Activated CD4-positive, alpha-beta T cell treated with anti-CD3 and anti-CD28 coated beads for 36 hours (primary cell): ENCODE data around the gene PHF11. TPM values are rescaled to one million over a fixed set of nuclear protein-coding genes. Genes with fewer than 3 reads are reported as not detected.
"Not testable (repeated sequence)": the region's sequence is repeated elsewhere in the genome, so short reads cannot be mapped to it uniquely, and the experiment has no call there.

ENCODE experiments used
- ATAC-seq: fragments of 200-7000 bp; cut with Tn5 transposase; one replicate; pipeline ENCODE4 v1.10.0; 2021; ENCODE audit warnings: mild to moderate bottlenecking, moderate library complexity
- CTCF ChIA-PET: fragments of 350-600 bp; sonication (Branson Sonifier 250); formaldehyde crosslinking; loops from one replicate; lab custom pipeline; 2021; ENCODE audit warnings: antibody characterized with exemption; lab: Charles Lee
- POLR2A ChIA-PET: fragments of 350-600 bp; sonication (Branson Sonifier 250); formaldehyde crosslinking; loops from one replicate; lab custom pipeline; 2021; ENCODE audit warnings: antibody characterized with exemption, inconsistent platforms; lab: Charles Lee
- DNase-seq: peaks from one replicate; pipeline ENCODE4 v3.0.0-alpha.2; 2020
- H3K27ac Mint-ChIP-seq: one replicate; pipeline ENCODE4 v1.8.0; 2021; ENCODE audit warnings: mixed read lengths
- H3K27me3 Mint-ChIP-seq: one replicate; pipeline ENCODE4 v1.8.0; 2021; ENCODE audit warnings: mixed read lengths
- H3K36me3 Mint-ChIP-seq: one replicate; pipeline ENCODE4 v1.8.0; 2021; ENCODE audit warnings: low read depth, mixed read lengths
- H3K4me1 Mint-ChIP-seq: one replicate; pipeline ENCODE4 v1.8.0; 2021; ENCODE audit warnings: mixed read lengths
- H3K4me3 Mint-ChIP-seq: one replicate; pipeline ENCODE4 v1.8.0; 2021; ENCODE audit warnings: mild to moderate bottlenecking, moderate library complexity, mixed read lengths
- H3K9me3 Mint-ChIP-seq: one replicate; pipeline ENCODE4 v1.8.0; 2021; ENCODE audit warnings: low read depth, mixed read lengths
- intact Hi-C, 2 experiments: fragments of 100-400 bp; cut with DNase I in 1 of 2; cut with micrococcal nuclease in 1 of 2; formaldehyde crosslinking; loops; one replicate each; pipeline versions ENCODE4 v1.14.2 to v1.15.1; 2022 to 2024; cut with DNase I, micrococcal nuclease
- total RNA-seq, 2 experiments: library from RNA; stranded (reverse); gene quantifications; one replicate each; pipeline ENCODE4 v1.2.3, GENCODE V29; 2021

The PHF11 gene
- total RNA-seq, 2 experiments from 2014 or later = 84.0 to 106 TPM

- ChIA-PET CTCF (interaction anchor here (0.7 kb wide), 1 partner anchor 662 kb away, joined by 3 read pairs; no protein-coding TSS in a partner anchor), POLR2A (no interaction called here)
- intact Hi-C loops = no loop called here
- Mint-ChIP-seq H3K4me1 (peaks cover 17% of the 10 kb centered on the region), H3K9me3 (no peaks in the 10 kb centered on the region), H3K27me3 (no peaks in the 10 kb centered on the region), H3K27ac (no peak overlapping the region), H3K36me3 (peaks cover 32% of the 10 kb centered on the region), H3K4me3 (no peak overlapping the region)
- DNase-seq (no peak), ATAC-seq (no peak)
Observed at GRCh38 chr13:49457221-49457620, 38.5 kb upstream of the PHF11 start.

DNA sequence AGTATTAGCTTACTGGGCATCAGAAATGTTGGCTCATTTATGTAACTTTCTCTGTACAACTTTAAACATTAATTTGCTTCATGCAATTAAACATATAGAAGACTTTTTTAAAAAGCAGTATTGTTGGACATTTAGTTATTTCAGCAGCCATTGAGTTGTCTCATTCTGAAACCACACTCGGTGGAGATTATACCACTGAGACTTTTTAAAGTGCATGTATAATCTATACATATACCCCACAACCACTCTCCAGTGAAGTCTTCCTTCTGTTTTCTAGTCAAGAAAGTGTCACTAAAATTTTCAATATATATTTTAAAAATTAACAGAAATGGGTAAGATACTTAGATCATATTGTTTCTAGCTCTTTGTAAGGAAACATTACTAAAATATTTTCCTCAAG, 36.2 kb upstream of the PHF11 start:
- Mint-ChIP-seq H3K36me3 (peaks cover 44% of the 10 kb centered on the region), H3K4me1 (peaks cover 10% of the 10 kb centered on the region), H3K9me3 (peaks cover 4% of the 10 kb centered on the region), H3K4me3 (no peak overlapping the region), H3K27me3 (no peaks in the 10 kb centered on the region), H3K27ac (no peak overlapping the region)
- ATAC-seq = no peak
- ChIA-PET POLR2A (no interaction called here), CTCF (interaction anchor here (1.1 to 1.2 kb wide), 3 partner anchors 12 to 147 kb away, joined by 3 to 7 read pairs (median 3); no protein-coding TSS in a partner anchor)
- intact Hi-C loops = no loop called here
- DNase-seq = no peak

DNA sequence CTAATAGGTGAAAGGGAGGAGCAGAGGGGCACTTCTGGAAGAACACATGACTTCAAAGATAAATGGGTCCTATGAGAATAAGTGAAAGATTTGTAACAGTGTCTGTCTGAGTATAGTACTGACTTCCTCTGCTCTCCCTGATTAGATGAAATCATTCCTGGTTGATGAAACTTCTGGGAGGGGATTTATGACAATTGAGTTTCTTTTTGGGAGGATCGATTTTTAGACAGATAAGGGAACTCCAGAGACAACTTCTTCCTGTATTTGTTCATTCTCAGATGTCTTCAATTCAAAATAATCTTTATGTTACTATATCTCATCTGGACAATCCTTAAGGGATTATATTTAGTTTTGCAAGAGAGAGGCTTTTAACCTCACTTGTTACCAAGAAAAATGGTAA, 31.7 kb upstream of the PHF11 start:
- H3K4me1 Mint-ChIP-seq = no peaks in the 10 kb centered on the region
- intact Hi-C loops = no loop called here
- DNase-seq = no peak
- peaks cover 55% of the 10 kb centered on the region for H3K36me3 Mint-ChIP-seq
- no peak for ATAC-seq
- H3K4me3 Mint-ChIP-seq = no peak overlapping the region
- no peaks in the 10 kb centered on the region for H3K27me3 Mint-ChIP-seq
- CTCF ChIA-PET = no interaction called here
- H3K9me3 Mint-ChIP-seq = peaks cover 4% of the 10 kb centered on the region
- POLR2A ChIA-PET = no interaction called here
- H3K27ac Mint-ChIP-seq = no peak overlapping the region

DNA sequence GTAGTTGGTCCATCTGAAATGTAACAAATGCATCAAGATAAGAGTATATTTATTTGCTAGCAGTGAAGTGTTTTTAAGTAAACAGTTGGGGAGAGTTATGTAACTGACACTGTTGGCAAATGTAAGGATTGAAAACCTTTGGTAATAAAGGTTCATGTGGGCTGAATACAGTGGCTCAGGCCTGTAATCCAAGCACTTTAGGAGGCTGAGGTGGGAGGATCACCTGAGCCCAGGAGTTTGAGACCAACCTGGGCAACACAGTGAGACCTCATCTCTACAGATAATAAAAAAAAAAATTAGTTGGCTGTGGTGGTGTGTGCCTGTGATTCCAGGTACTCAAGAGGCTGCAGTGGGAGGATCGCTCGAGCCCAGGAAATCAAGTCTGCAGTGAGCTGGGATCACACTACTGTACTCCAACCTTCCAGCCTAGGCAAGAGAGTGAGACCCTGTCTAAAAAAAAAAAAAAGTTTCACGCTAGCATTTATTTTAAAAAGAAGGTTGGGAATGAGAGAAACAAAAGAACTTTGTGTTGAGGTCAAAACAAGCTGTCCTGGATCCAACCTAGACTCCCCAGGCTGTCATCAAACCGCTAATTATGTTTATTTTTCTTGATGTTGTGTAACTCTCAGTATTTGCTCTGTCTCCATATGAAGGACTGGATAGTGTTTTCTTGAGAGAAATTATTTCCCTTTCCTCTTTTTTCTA, 31.0 kb upstream of the PHF11 start:
- H3K9me3 Mint-ChIP-seq = peaks cover 4% of the 10 kb centered on the region
- H3K27me3 Mint-ChIP-seq = no peaks in the 10 kb centered on the region
- no peak overlapping the region for H3K4me3 Mint-ChIP-seq
- no peak overlapping the region for H3K27ac Mint-ChIP-seq
- ChIA-PET POLR2A (no interaction called here), CTCF (no interaction called here)
- peaks cover 62% of the 10 kb centered on the region for H3K36me3 Mint-ChIP-seq
- intact Hi-C loops = no loop called here
- no peaks in the 10 kb centered on the region for H3K4me1 Mint-ChIP-seq
- ATAC-seq (no peak), DNase-seq (no peak)

- ChIA-PET CTCF (interaction anchor here (0.6 to 1.2 kb wide), 2 partner anchors 26 to 183 kb away, joined by 3 read pairs; no protein-coding TSS in a partner anchor), POLR2A (no interaction called here)
- Mint-ChIP-seq H3K4me1 (no peaks in the 10 kb centered on the region), H3K4me3 (no peak overlapping the region), H3K27ac (no peak overlapping the region), H3K9me3 (peaks cover 4% of the 10 kb centered on the region), H3K36me3 (peaks cover 58% of the 10 kb centered on the region), H3K27me3 (no peaks in the 10 kb centered on the region)
- no peak for ATAC-seq
- intact Hi-C loops = no loop called here
- no peak for DNase-seq
Observed at GRCh38 chr13:49466292-49466838, 29.4 kb upstream of the PHF11 start.

- Mint-ChIP-seq H3K4me1 (peaks cover 3% of the 10 kb centered on the region), H3K36me3 (peaks cover 27% of the 10 kb centered on the region), H3K9me3 (no peaks in the 10 kb centered on the region), H3K4me3 (no peak overlapping the region), H3K27me3 (no peaks in the 10 kb centered on the region), H3K27ac (no peak overlapping the region)
- intact Hi-C loops = no loop called here
- no peak for DNase-seq
- ATAC-seq = peak; percentile 44
- CTCF ChIA-PET = no interaction called here
- POLR2A ChIA-PET = no interaction called here
Observed at GRCh38 chr13:49472186-49472585, 23.6 kb upstream of the PHF11 start.

- Mint-ChIP-seq H3K27me3 (no peaks in the 10 kb centered on the region), H3K4me3 (no peak overlapping the region), H3K4me1 (peaks cover 3% of the 10 kb centered on the region), H3K36me3 (peaks cover 32% of the 10 kb centered on the region), H3K27ac (no peak overlapping the region), H3K9me3 (no peaks in the 10 kb centered on the region)
- no peak for DNase-seq
- CTCF ChIA-PET = no interaction called here
- no peak for ATAC-seq
- POLR2A ChIA-PET = no interaction called here
- intact Hi-C loops = no loop called here
Observed at GRCh38 chr13:49476529-49476928, 19.2 kb upstream of the PHF11 start.

- no peaks in the 10 kb centered on the region for H3K27me3 Mint-ChIP-seq
- peaks cover 50% of the 10 kb centered on the region for H3K36me3 Mint-ChIP-seq
- no peak overlapping the region for H3K27ac Mint-ChIP-seq
- intact Hi-C loops = no loop called here
- ATAC-seq (no peak), DNase-seq (no peak)
- POLR2A ChIA-PET = no interaction called here
- no peaks in the 10 kb centered on the region for H3K9me3 Mint-ChIP-seq
- no peaks in the 10 kb centered on the region for H3K4me1 Mint-ChIP-seq
- CTCF ChIA-PET = interaction anchor here (1.0 to 1.5 kb wide), 3 partner anchors 12 to 37 kb away, joined by 3 to 7 read pairs (median 3); no protein-coding TSS in a partner anchor
- no peak overlapping the region for H3K4me3 Mint-ChIP-seq
Observed at GRCh38 chr13:49481788-49482187, 14.0 kb upstream of the PHF11 start.

DNA sequence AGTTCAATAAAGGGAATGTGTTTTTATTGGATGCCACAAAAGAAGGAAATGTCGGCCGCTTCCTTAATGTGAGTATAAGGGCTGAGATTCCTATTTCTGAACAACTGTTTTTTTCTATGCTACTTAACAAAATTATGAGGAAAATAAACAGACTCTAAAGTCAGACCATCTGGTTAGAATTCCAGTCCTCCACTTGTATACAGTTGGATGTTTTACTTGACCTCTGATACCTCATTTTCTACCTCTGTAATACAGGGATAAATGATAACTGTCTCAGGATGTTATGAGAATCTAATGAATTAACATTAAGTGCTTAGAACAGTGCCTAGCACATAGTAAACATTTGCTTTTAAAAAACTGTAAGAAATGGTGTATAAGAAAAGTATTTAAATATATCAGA, 7.2 kb upstream of the PHF11 start:
- no peak for DNase-seq
- CTCF ChIA-PET = no interaction called here
- POLR2A ChIA-PET = no interaction called here
- Mint-ChIP-seq H3K9me3 (no peaks in the 10 kb centered on the region), H3K36me3 (peaks cover 33% of the 10 kb centered on the region), H3K4me3 (no peak overlapping the region), H3K27me3 (no peaks in the 10 kb centered on the region), H3K27ac (no peak overlapping the region), H3K4me1 (no peaks in the 10 kb centered on the region)
- intact Hi-C loops = no loop called here
- no peak for ATAC-seq

DNA sequence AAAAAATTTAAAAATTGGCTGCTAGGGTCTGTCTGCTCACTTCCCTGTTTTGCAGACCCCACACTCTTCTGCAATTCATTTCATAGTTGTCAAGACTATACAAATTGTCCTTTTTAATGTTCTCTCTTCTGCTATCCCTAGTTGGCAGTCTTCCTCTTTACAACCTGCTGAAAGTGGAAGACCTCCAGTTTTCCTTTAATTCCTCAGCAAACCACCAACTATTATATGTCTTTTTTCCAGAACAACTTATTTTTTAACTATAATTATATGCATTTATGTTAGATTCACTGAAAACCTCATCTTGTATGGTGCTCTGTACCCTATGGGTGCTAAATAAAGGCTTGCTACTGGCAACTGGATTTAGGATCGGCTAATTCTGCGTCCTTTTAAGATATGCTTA, 1.1 kb upstream of the PHF11 start:
- ChIA-PET POLR2A (interaction anchor here (0.7 kb wide), 1 partner anchor 248 kb away, joined by 5 read pairs; no protein-coding TSS in a partner anchor), CTCF (interaction anchor here (1.3 to 1.7 kb wide), 3 partner anchors 10 to 24 kb away, joined by 3 to 7 read pairs (median 5); no protein-coding TSS in a partner anchor)
- ATAC-seq = no peak
- Mint-ChIP-seq H3K27ac (peak overlapping the region; percentile 52), H3K36me3 (peaks cover 41% of the 10 kb centered on the region), H3K9me3 (no peaks in the 10 kb centered on the region), H3K4me3 (peak overlapping the region; percentile 88), H3K27me3 (no peaks in the 10 kb centered on the region), H3K4me1 (peaks cover 38% of the 10 kb centered on the region)
- intact Hi-C loops = loop anchor here (1.0 to 5.0 kb wide), 7 partner anchors 50 to 588 kb away; partner anchors contain the start of genes CAB39L (in 1 of the 2), EBPL (in 1 of the 2), KPNA3 (in 1 of the 2) and RCBTB1 (in 1 of the 2)
- DNase-seq = no peak

- intact Hi-C loops = loop anchor here (1.0 to 5.0 kb wide), 7 partner anchors 42 to 964 kb away; partner anchors contain the start of genes RCBTB1 (in 2 of the 2), CAB39L (in 1 of the 2), KPNA3 (in 1 of the 2) and RCBTB2 (in 1 of the 2)
- H3K36me3 Mint-ChIP-seq = peaks cover 56% of the 10 kb centered on the region
Observed at GRCh38 chr13:49496837-49497236, 1.1 kb downstream of the PHF11 start.

More at GRCh38 chr13:49496837-49497236, 1.1 kb downstream of the PHF11 start:
- ChIA-PET CTCF (interaction anchor here (0.6 kb wide), 1 partner anchor 10 kb away, joined by 3 read pairs; no protein-coding TSS in a partner anchor), POLR2A (interaction anchor here (0.8 to 2.0 kb wide), 3 partner anchors 9 to 439 kb away, joined by 4 to 30 read pairs (median 15); partner anchors contain the start of genes CAB39L, SETDB2 and SPRYD7)
- Mint-ChIP-seq H3K4me3 (peak overlapping the region; percentile 91), H3K4me1 (peaks cover 49% of the 10 kb centered on the region), H3K27ac (peak overlapping the region; percentile 99)
- DNase-seq (peak; percentile 81), ATAC-seq (peak; percentile 28)
- not testable (repeated sequence) for H3K27me3 Mint-ChIP-seq, H3K9me3 Mint-ChIP-seq
